ES-I3 (cell line): Measurements from ENCODE around the gene LSR.

Experiments used
- H3K36me3 ChIP-seq: 2 replicates; pipeline ENCODE4 v1.6.1; 2013; ENCODE audit warnings: mild to moderate bottlenecking, low read length, control low read depth, moderate library complexity; ENCODE audit not compliant: insufficient read depth
- H3K4me1 ChIP-seq: 2 replicates; pipeline ENCODE4 v1.6.1; 2013; ENCODE audit warnings: mild to moderate bottlenecking, control low read depth, low read length; ENCODE audit not compliant: insufficient read depth
- H3K9ac ChIP-seq: 2 replicates; pipeline ENCODE4 v1.6.1; 2013; ENCODE audit warnings: low read depth, mild to moderate bottlenecking, low read length, moderate library complexity
- H3K9me3 ChIP-seq: 2 replicates; pipeline ENCODE4 v1.6.1; 2013; ENCODE audit warnings: mild to moderate bottlenecking, low read length, moderate library complexity; ENCODE audit not compliant: control insufficient read depth, insufficient read depth

LSR gene

DNA sequence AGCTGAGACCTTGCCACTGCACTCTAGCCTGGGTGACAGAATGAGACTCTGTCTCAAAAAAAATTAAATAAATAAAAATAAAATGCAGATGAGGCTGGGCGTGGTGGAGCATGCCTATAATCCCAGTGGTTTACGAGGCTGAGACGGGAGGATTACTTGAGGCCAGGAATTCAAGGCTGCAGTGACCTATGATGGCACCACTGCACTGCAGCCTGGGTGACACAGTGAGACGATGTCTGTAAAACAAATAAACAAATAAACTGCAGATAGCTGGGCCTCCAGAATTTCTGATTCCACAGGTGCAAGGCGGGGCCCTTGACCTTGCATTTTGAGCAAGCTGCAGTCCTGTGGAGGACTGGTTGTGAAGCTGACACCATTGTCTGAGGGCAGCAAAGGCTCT, 40.1 kb downstream of the LSR start:
- H3K9me3 ChIP-seq: no peaks in the 10 kb centered on the region
- peaks cover 4% of the 10 kb centered on the region; the same call in 1 of the 2 replicates for H3K4me1 ChIP-seq

GRCh38 chr19:35290381-35291127, 41.8 kb downstream of the LSR start:
- Histone ChIP-seq H3K4me1 (peaks cover 10% of the 10 kb centered on the region; the same call in 1 of the 2 replicates), H3K9ac (no peak overlapping the region), H3K36me3 (no peaks in the 10 kb centered on the region), H3K9me3 (no peaks in the 10 kb centered on the region)

More for the DNA sequence above, 40.1 kb downstream of the LSR start:
- Histone ChIP-seq H3K36me3 (no peaks in the 10 kb centered on the region), H3K9ac (no peak overlapping the region)

- Histone ChIP-seq H3K9me3 (no peaks in the 10 kb centered on the region), H3K36me3 (no peaks in the 10 kb centered on the region), H3K4me1 (peaks cover 10% of the 10 kb centered on the region; the same call in 1 of the 2 replicates), H3K9ac (no peak overlapping the region)
Measured at GRCh38 chr19:35291259-35291658, 42.5 kb downstream of the LSR start.

DNA sequence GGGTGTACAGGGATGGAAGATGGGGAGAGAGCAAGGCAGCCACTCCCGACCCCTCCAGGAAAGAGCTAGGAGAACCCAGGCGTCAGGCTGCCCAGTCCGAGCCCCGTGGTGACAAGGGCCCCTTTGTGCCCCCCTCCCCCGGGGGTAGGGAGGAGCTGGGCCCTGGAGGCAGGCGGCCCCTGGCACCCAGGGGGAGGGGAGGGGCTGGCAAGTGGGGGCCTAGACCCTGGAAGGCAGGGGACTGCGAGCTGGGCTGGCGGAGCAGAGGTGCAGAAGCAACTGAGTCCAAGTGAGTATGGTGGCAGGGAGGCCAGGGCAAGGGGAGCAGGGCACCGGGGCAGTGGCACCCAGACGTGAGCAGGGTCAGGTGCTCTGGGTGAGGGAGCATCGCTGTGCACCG, 43.1 kb downstream of the LSR start, which contains the start of gene MAG:
MAG (plus strand) TSS at position 246 of the 400 bp plus-strand sequence. CDS start 3,248 bp downstream, outside the sequence.
- Histone ChIP-seq H3K36me3 (no peaks in the 10 kb centered on the region), H3K9ac (no peak within 1 kb of the TSS), H3K4me1 (peaks cover 10% of the 10 kb centered on the region; the same call in 1 of the 2 replicates), H3K9me3 (no peaks in the 10 kb centered on the region)

DNA sequence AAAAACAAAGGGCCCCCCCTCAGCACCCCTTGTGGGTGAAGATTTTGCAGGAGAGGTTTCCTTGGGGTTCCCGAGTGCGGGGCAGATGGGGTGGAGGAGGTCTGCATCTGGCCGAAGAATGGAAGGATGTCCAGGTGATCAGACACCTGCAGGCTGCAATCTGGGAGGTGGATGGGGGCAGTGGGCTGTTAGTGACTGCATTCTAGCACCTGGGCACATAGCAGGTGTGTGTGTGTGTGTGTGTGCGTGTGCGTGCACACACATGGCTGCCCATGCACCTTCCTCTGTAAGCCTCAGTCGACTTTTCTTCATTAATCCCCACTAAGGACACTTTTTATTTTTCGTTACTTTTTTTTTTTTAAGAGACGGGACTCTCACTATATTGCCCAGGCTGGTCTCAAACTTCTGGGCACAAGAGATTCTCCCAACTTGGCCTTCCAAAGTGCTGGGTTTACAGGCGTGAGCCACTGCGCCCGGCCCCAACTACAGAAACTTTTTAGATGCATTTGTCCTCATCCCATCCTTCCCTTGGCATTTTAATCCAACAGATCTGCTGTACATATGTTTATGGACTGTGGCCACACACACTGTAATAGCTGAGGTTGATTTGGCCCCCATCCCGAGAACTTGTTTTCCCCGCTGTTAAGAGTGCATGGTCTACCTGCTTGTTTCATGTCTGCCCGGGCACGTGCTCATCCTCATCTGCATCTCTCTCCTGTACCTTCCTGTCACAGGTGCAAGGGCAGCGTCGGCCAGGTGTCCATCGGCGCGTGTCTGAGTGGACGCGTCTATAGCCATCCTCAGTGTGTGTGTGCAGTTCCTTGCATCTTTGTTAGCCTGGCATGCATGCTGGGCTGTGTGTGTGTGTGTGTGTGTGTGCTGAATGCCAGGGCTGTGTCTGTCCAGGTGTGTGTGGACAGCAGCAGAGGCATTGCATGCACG, 43.9 kb downstream of the LSR start:
- Histone ChIP-seq H3K4me1 (peaks cover 10% of the 10 kb centered on the region; the same call in 1 of the 2 replicates), H3K9ac (no peak overlapping the region), H3K9me3 (no peaks in the 10 kb centered on the region)

GRCh38 chr19:35293363-35293739, 44.5 kb downstream of the LSR start:
- Histone ChIP-seq H3K9ac (no peak overlapping the region), H3K4me1 (peaks cover 10% of the 10 kb centered on the region; the same call in 1 of the 2 replicates), H3K9me3 (no peaks in the 10 kb centered on the region), H3K36me3 (no peaks in the 10 kb centered on the region)

More for the DNA sequence above, 43.9 kb downstream of the LSR start:
- no peaks in the 10 kb centered on the region for H3K36me3 ChIP-seq

DNA sequence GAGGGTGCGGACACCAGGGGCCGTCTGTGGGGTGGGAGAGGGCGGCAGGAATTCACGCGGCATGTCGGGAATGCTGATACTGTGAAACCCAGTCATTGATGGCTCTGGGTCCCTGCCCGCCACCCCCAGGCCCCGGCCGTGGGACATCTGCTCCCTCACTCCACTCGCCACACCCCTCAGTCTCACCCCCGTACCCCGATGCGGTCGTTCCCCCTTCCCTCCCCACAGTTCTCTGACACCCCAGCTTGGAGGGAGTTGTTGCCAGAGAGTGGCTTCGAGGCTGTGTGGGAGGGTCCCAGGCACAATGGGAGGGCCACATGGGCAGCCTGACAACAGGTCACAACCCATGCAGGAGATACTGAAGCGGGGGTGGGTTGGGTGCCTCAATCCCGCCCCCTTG, 45.0 kb downstream of the LSR start:
- Histone ChIP-seq H3K9ac (no peak overlapping the region), H3K4me1 (peaks cover 10% of the 10 kb centered on the region; the same call in 1 of the 2 replicates), H3K36me3 (no peaks in the 10 kb centered on the region), H3K9me3 (no peaks in the 10 kb centered on the region)

GRCh38 chr19:35294328-35294727, 45.5 kb downstream of the LSR start:
- Histone ChIP-seq H3K36me3 (no peaks in the 10 kb centered on the region), H3K4me1 (peaks cover 10% of the 10 kb centered on the region; the same call in 1 of the 2 replicates), H3K9me3 (no peaks in the 10 kb centered on the region), H3K9ac (no peak overlapping the region)

- peaks cover 13% of the 10 kb centered on the region; the same call in 1 of the 2 replicates for H3K4me1 ChIP-seq
- H3K36me3 ChIP-seq: no peaks in the 10 kb centered on the region
- H3K9me3 ChIP-seq: no peaks in the 10 kb centered on the region
- H3K9ac ChIP-seq: no peak overlapping the region
Measured at GRCh38 chr19:35294859-35295791, 46.3 kb downstream of the LSR start.

- Histone ChIP-seq H3K36me3 (no peaks in the 10 kb centered on the region), H3K9ac (no peak overlapping the region), H3K4me1 (peaks cover 9% of the 10 kb centered on the region; the same call in 1 of the 2 replicates), H3K9me3 (no peaks in the 10 kb centered on the region)
Measured at GRCh38 chr19:35295792-35296462, 47.1 kb downstream of the LSR start.

DNA sequence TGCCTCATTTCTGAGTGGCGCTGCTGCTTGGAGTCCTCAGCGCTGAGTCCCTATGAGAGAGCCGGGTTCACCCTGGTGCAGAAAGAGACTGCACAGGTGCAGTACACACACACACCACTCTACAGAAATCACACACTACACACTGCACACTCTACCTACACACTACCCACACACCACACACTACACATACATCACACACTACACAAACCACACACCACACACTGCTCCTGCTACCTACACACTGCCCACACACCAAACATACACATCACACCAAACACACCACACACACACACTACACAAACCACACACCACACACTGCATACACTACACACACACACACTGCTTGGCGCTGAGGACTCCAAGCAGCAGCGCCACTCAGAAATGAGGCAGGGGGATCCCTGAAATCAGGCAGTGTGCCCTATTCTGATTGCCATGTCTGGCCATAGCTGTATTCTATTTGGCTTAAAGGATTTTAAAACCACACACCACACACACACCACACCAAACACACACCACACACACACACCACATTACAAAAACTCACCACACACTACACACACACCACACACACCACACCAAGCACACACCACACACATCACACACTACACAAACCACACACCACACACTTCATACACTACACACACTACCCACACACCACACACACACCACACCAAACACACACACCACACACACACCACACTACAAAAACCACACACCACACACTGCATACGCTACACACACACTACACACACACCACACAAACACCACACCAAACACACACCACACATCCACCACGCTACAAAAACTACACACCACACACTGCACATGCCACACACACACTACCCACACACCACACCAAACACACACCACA, 48.1 kb downstream of the LSR start:
- H3K36me3 ChIP-seq: no peaks in the 10 kb centered on the region
- H3K4me1 ChIP-seq: peaks cover 9% of the 10 kb centered on the region; the same call in 1 of the 2 replicates
- H3K9me3 ChIP-seq: no peaks in the 10 kb centered on the region
- no peak overlapping the region for H3K9ac ChIP-seq

DNA sequence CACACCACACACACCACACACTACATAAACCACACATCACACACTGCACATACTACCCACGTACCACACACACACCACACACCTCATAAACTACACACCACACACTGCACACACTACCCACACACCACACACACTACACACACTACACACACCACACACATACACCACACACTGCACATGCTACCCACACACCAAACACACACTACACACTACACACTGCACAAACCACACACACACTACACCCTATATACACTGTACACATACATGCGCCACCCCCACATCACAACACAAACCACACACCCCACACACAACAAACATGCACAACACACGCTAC, 48.7 kb downstream of the LSR start:
- Histone ChIP-seq H3K9ac (no peak overlapping the region), H3K9me3 (no peaks in the 10 kb centered on the region), H3K4me1 (peaks cover 9% of the 10 kb centered on the region; the same call in 1 of the 2 replicates), H3K36me3 (no peaks in the 10 kb centered on the region)
